ENCODE measurements around the gene UBXN2A. TPM values are rescaled to one million over a fixed set of nuclear protein-coding genes. Genes with fewer than 3 reads are reported as not detected.

UBXN2A gene
- total and polyA plus RNA-seq, 7 donors = 12.0 to 33.9 (median 20.7) TPM

- intact Hi-C loops (cut with DNase I) = loop anchor here in 1 of 2 donors (2.0 to 5.0 kb wide), 2 partner anchors 14 to 136 kb away; partner anchors contain the start of genes ATAD2B and SF3B6
- no peaks in the 10 kb centered on the region for H3K27me3 ChIP-seq (ENCODE audit: insufficient read depth in 3 of 3, low read length in 2 of 3)
Measured at GRCh38 chr2:23940718-23941620, 706 bp downstream of the UBXN2A start.

GRCh38 chr2:23941644-23942043, 1.4 kb downstream of the UBXN2A start:
- no peak for DNase-seq
- no peaks in the 10 kb centered on the region for H3K36me3 ChIP-seq (ENCODE audit: insufficient read depth in 1 of 2, low read depth in 1 of 2)
- H3K9me3 ChIP-seq = no peaks in the 10 kb centered on the region
- no peak for ATAC-seq
- H3K4me1 ChIP-seq = peaks cover 19% of the 10 kb centered on the region
- H3K4me3 ChIP-seq = peak overlapping the region; percentile 94
- H3K27me3 ChIP-seq (ENCODE audit: insufficient read depth in 3 of 3, low read length in 2 of 3) = no peaks in the 10 kb centered on the region
- WGBS, 3 donors = 68 to 86% (median 76%) methylated on average over 8 of the region's 8 CpGs
- TF ChIP-seq CTCF (IDR thresholded peaks at IDR 0.05) = no peak
- intact Hi-C loops (cut with DNase I) = loop anchor here in 1 of 2 donors (2.0 to 5.0 kb wide), 2 partner anchors 15 to 136 kb away; partner anchors contain the start of genes ATAD2B and SF3B6
- H3K27ac ChIP-seq = peak overlapping the region; percentile 97

More at GRCh38 chr2:23940718-23941620, 706 bp downstream of the UBXN2A start:
- 1 to 2% (median 1%) methylated on average over 23 to 46 of the region's 46 CpGs for WGBS, 3 donors
- no peaks in the 10 kb centered on the region for H3K36me3 ChIP-seq (ENCODE audit: insufficient read depth in 1 of 2, low read depth in 1 of 2)
- DNase-seq (no peak), ATAC-seq (peak; percentile 24 to 50 (median 26))
- H3K9me3 ChIP-seq = no peaks in the 10 kb centered on the region
- TF ChIP-seq CTCF (IDR thresholded peaks at IDR 0.05) = no peak
- peaks cover 13% of the 10 kb centered on the region for H3K4me1 ChIP-seq
- H3K27ac ChIP-seq = peak overlapping the region; percentile 97
- peak overlapping the region; percentile 94 for H3K4me3 ChIP-seq

- no peak overlapping the region for H3K4me3 ChIP-seq
- no peak for TF ChIP-seq CTCF (IDR thresholded peaks at IDR 0.05)
- no peaks in the 10 kb centered on the region for H3K27me3 ChIP-seq (ENCODE audit: insufficient read depth in 3 of 3, low read length in 2 of 3)
- H3K4me1 ChIP-seq = peaks cover 28% of the 10 kb centered on the region
- DNase-seq (no peak), ATAC-seq (no peak)
- no peak overlapping the region for H3K27ac ChIP-seq
- H3K36me3 ChIP-seq (ENCODE audit: insufficient read depth in 1 of 2, low read depth in 1 of 2) = no peaks in the 10 kb centered on the region
- H3K9me3 ChIP-seq = no peaks in the 10 kb centered on the region
- 95 to 98% (median 98%) methylated on average over 11 of the region's 11 CpGs for WGBS, 3 donors
- intact Hi-C loops (cut with DNase I) = loop anchor here in 1 of 2 donors (5.0 kb wide), 1 partner anchor 134 kb away; the partner anchor contains the start of gene SF3B6
Measured at GRCh38 chr2:23943666-23944065, 3.4 kb downstream of the UBXN2A start.

GRCh38 chr2:23944527-23944926, 4.3 kb downstream of the UBXN2A start:
- peak in 2 of 4 donors; percentile 29 to 46 for ATAC-seq
- H3K4me3 ChIP-seq = no peak overlapping the region
- TF ChIP-seq CTCF (IDR thresholded peaks at IDR 0.05) = no peak
- H3K27ac ChIP-seq = peak overlapping the region; percentile 46
- no peaks in the 10 kb centered on the region for H3K27me3 ChIP-seq (ENCODE audit: insufficient read depth in 3 of 3, low read length in 2 of 3)
- H3K36me3 ChIP-seq (ENCODE audit: insufficient read depth in 1 of 2, low read depth in 1 of 2) = no peaks in the 10 kb centered on the region
- H3K4me1 ChIP-seq = peaks cover 28% of the 10 kb centered on the region
- no peaks in the 10 kb centered on the region for H3K9me3 ChIP-seq
- WGBS, 3 donors = 30 to 59% (median 39%) methylated on average over 1 of the region's 1 CpG
- intact Hi-C loops (cut with DNase I) = loop anchor here in 1 of 2 donors (5.0 kb wide), 1 partner anchor 133 kb away; the partner anchor contains the start of gene SF3B6
- DNase-seq = no peak
